Measurements from ENCODE around the gene CDCA8.
A peak's percentile ranks its signal among the peaks of the same experiment; 100 is the strongest.

Gene CDCA8

DNA sequence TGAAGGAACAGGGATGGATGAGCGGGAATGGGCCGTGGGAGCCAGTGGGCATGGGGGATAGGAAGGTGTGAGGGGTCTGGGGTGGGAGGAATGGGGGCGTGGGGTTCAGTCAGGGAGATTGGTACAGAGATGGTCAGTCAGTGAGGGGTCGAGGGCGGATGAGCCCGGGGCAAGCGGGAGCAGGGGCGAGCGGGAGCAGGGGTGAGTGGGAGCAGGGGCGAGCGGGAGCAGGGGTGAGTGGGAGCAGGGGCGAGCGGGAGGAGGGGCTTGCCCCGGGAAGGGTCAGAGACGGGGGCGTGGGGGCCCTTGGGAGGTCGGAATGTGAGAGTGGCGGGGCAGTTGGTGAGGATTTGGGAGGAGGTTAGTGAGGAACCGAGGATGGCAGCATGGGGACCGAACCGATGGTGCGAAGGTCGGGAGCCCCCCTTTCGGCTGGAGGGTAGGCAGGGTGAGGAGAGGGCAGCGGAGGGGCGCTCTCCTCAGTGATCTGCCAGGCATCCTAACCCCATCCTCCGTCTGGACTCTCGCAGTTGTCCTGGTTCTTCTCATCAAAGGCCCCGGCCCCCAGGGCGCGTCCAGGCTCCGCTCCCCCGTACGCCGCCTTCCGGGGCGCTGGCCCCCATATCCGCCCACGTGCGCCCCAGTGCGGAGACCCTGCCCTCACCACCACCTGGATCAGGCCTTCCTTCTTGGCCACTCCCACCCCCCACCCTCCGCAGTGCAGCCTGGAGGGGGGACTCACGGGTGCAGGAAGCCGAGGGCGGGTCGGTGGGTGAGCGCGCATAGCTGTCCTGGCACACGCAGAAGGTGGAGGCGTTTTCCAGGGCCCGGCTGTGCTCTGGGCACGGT lies 61.4 kb downstream of the CDCA8 start:
- ChIA-PET CTCF (no interaction called here), POLR2A (no interaction called here)
- Histone ChIP-seq H3K36me3 (ENCODE audit: control insufficient read depth in 4 of 4, insufficient read depth in 4 of 4, low read length in 3 of 4) (no peaks in the 10 kb centered on the region), H3K4me3 (ENCODE audit: control insufficient read depth in 1 of 7, extremely low read depth in 1 of 7, insufficient read depth in 4 of 7, low read depth in 2 of 7, low read length in 6 of 7) (peak overlapping the region in 3 of 7 experiments; percentile 8 to 48 (median 11)), H3K4me1 (ENCODE audit: control extremely low read depth in 1 of 4, control insufficient read depth in 4 of 4, insufficient read depth in 4 of 4, low read length in 3 of 4) (peaks cover 0 to 15% (median 6%) of the 10 kb centered on the region in 4 experiments), H3K27me3 (replicated peaks in 2 of 5; ENCODE audit: control insufficient read depth in 4 of 5, insufficient read depth in 5 of 5, low read length in 4 of 5) (peaks cover 12 to 95% (median 40%) of the 10 kb centered on the region in 5 experiments), H3K27ac (ENCODE audit: insufficient read depth in 1 of 2, low read depth in 1 of 2, low read length in 2 of 2, poor library complexity in 1 of 2, severe bottlenecking in 2 of 2) (no peak overlapping the region), H3K9me3 (ENCODE audit: control extremely low read depth in 1 of 5, control insufficient read depth in 4 of 5, insufficient read depth in 2 of 5, low read depth in 1 of 5, low read length in 4 of 5) (no peaks in the 10 kb centered on the region)
- 6% methylated on average over 29 of the region's 52 CpGs for WGBS (ENCODE audit: insufficient coverage)
- peak in 1 of 3 donors; percentile 17 for DNase-seq

DNA sequence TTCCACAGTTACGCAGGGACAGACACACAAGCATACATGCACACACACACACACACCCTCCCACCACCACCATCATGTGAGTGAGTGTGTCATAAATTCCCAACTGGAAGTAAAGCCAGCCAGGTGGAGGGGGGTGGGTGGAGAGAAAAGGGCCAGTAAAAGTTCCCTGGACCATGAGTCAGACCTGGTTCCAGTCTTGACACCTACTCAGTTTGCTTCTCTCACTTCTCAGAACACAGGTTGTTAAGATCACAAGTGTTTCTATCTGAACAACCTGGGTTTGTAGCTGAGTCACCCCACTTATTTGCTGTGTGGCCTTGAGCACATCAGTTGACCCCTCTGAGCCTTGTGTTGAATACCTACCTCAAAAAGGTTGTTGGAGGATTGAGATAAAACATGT lies 63.0 kb downstream of the CDCA8 start:
- no CpG with 5 or more reads among the region's 1 CpG for WGBS (ENCODE audit: insufficient coverage)

DNA sequence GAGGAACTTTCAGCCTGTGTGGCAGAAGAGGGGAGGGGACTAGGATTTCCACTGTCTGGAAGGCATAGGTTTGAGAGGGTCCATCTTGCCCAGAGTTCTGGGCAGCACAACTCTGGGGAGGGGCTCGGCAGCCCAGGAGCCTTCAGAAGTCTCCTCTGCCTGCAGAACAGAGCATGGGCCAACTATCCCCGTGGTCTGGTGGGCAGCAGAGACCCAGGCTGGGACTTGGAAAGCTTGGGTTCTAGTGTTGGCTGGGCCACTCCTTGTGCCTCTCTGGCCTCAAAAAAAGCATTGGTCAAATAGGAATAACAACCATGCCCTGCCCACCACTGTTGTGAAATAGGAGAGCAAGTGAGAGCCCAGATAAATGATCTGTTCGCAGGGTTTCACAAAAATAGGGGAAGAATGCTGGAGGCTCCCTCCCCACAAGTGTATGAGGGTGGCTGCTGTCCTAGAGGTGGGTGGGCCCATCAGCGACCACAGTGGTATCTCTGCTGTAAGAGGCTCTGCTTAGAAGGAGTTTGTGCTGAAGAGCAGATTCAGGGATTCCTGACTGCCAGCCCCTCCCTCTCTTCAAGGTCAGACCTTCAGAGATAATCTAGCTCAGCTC lies 63.7 kb downstream of the CDCA8 start:
- Histone ChIP-seq H3K4me3 (ENCODE audit: control insufficient read depth in 1 of 7, extremely low read depth in 1 of 7, insufficient read depth in 4 of 7, low read depth in 2 of 7, low read length in 6 of 7) (no peak overlapping the region), H3K9me3 (ENCODE audit: control extremely low read depth in 1 of 5, control insufficient read depth in 4 of 5, insufficient read depth in 2 of 5, low read depth in 1 of 5, low read length in 4 of 5) (no peaks in the 10 kb centered on the region), H3K36me3 (ENCODE audit: control insufficient read depth in 4 of 4, insufficient read depth in 4 of 4, low read length in 3 of 4) (no peaks in the 10 kb centered on the region), H3K4me1 (ENCODE audit: control extremely low read depth in 1 of 4, control insufficient read depth in 4 of 4, insufficient read depth in 4 of 4, low read length in 3 of 4) (peaks cover 0 to 15% (median 6%) of the 10 kb centered on the region in 4 experiments), H3K27me3 (replicated peaks in 2 of 5; ENCODE audit: control insufficient read depth in 4 of 5, insufficient read depth in 5 of 5, low read length in 4 of 5) (peaks cover 7 to 99% (median 50%) of the 10 kb centered on the region in 5 experiments), H3K27ac (ENCODE audit: insufficient read depth in 1 of 2, low read depth in 1 of 2, low read length in 2 of 2, poor library complexity in 1 of 2, severe bottlenecking in 2 of 2) (no peak overlapping the region)
- ChIA-PET CTCF (no interaction called here), POLR2A (no interaction called here)
- whole genome bisulfite sequencing (ENCODE audit: insufficient coverage) = 76% methylated on average over 4 of the region's 4 CpGs
- no peak for DNase-seq

More for the DNA sequence above, 63.0 kb downstream of the CDCA8 start:
- Histone ChIP-seq H3K36me3 (ENCODE audit: control insufficient read depth in 4 of 4, insufficient read depth in 4 of 4, low read length in 3 of 4) (no peaks in the 10 kb centered on the region), H3K27ac (ENCODE audit: insufficient read depth in 1 of 2, low read depth in 1 of 2, low read length in 2 of 2, poor library complexity in 1 of 2, severe bottlenecking in 2 of 2) (no peak overlapping the region), H3K9me3 (ENCODE audit: control extremely low read depth in 1 of 5, control insufficient read depth in 4 of 5, insufficient read depth in 2 of 5, low read depth in 1 of 5, low read length in 4 of 5) (no peaks in the 10 kb centered on the region), H3K27me3 (replicated peaks in 2 of 5; ENCODE audit: control insufficient read depth in 4 of 5, insufficient read depth in 5 of 5, low read length in 4 of 5) (peaks cover 7 to 99% (median 51%) of the 10 kb centered on the region in 5 experiments), H3K4me1 (ENCODE audit: control extremely low read depth in 1 of 4, control insufficient read depth in 4 of 4, insufficient read depth in 4 of 4, low read length in 3 of 4) (peaks cover 0 to 15% (median 6%) of the 10 kb centered on the region in 4 experiments), H3K4me3 (ENCODE audit: control insufficient read depth in 1 of 7, extremely low read depth in 1 of 7, insufficient read depth in 4 of 7, low read depth in 2 of 7, low read length in 6 of 7) (no peak overlapping the region)
- ChIA-PET CTCF (no interaction called here), POLR2A (no interaction called here)
- DNase-seq = no peak

Data from common myeloid progenitor, CD34-positive (primary cell).